ENCODE measurements around the gene TRAM2.

Gene TRAM2

DNA sequence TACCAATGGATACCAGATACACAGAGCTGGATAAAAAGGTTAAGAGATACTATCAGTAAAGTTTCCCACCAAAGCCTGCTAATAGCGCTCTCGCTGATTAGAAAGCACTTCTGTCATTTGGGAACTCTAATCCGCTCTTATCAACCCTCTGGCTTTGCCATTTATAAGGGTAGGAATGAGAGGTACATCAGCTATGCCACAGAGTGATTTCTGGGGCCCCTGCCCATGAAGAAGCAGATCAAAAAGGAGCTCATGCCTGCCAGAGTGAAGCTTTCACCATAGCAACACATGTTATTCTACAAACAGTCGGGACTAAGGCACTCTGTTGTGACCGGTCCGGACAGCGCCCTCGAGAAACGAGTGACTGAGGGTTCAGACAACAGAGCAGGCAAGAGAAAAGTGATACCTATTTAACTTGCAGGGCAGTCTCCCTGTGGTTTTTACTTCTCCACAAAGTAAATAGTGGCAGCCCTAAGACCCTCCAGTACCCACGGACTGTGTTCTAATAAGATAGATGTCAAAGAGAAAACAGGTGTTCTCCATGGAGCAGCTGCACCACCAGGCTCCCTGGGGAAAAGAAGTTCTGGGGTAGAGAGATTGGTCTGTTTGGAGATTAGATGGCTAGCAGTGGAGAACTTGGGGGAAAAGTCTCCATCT, 5.6 kb downstream of the TRAM2 start:
- Mint-ChIP-seq H3K27ac (peak overlapping the region; percentile 13 to 31), H3K9me3 (no peaks in the 10 kb centered on the region), H3K27me3 (no peaks in the 10 kb centered on the region), H3K4me3 (no peak overlapping the region), H3K36me3 (ENCODE audit: insufficient read depth) (peaks cover 20% of the 10 kb centered on the region), H3K4me1 (ENCODE audit: low read depth in 2 of 2) (peaks cover 59 to 78% of the 10 kb centered on the region in 2 donors)
- ATAC-seq (replicated peaks) = no peak
- DNase-seq = no peak

DNA sequence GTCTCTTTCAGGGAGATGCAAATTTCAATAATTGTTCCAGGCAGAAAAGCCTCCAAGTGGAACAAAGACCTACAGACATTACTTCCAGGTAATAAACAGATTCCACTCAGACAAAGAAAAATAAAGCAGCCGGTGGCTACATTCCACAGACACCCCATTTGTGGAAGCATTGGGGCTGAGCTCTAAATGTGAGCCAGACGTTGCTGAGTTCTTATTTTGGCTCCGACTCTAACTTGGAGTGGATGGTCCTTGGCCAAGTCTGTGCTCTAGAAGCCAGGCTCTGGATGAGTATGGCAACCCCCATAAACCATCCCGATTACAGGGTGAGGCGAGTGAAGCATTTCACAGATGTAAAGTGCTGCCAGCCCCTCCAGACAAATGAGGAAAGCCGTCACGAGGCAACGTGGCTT, 6.6 kb downstream of the TRAM2 start:
- Mint-ChIP-seq H3K4me3 (no peak overlapping the region), H3K27ac (peak overlapping the region; percentile 13 to 31), H3K9me3 (no peaks in the 10 kb centered on the region), H3K27me3 (no peaks in the 10 kb centered on the region), H3K36me3 (ENCODE audit: insufficient read depth) (peaks cover 14% of the 10 kb centered on the region), H3K4me1 (ENCODE audit: low read depth in 2 of 2) (peaks cover 50 to 75% of the 10 kb centered on the region in 2 donors)
- no peak for ATAC-seq (replicated peaks)
- no peak for DNase-seq

DNA sequence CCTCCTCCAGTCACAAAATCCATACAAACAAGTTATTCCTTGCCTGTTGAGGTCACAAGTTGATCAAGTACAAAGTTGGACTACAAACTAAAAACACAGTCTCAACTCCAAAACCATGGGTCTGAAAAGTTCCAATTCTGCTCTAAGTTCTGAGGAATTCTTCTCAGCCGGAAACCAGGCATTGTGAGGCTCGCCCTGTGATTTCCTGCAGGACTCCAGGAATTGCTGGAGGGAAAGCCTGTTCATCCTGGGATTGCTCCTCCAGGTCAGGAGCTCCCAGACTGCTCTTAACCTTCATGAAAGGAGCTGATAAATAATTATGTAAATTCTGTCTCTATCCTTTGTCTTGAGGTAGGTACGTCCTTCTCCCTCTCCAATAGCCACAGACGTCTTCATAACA, 8.5 kb downstream of the TRAM2 start:
- ATAC-seq (replicated peaks) = no peak
- Mint-ChIP-seq H3K9me3 (no peaks in the 10 kb centered on the region), H3K4me3 (no peak overlapping the region), H3K27me3 (no peaks in the 10 kb centered on the region), H3K36me3 (ENCODE audit: insufficient read depth) (peaks cover 3% of the 10 kb centered on the region), H3K27ac (peak overlapping the region in 1 of 2 donors; percentile 41), H3K4me1 (ENCODE audit: low read depth in 2 of 2) (peaks cover 39 to 69% of the 10 kb centered on the region in 2 donors)
- no peak for DNase-seq

DNA sequence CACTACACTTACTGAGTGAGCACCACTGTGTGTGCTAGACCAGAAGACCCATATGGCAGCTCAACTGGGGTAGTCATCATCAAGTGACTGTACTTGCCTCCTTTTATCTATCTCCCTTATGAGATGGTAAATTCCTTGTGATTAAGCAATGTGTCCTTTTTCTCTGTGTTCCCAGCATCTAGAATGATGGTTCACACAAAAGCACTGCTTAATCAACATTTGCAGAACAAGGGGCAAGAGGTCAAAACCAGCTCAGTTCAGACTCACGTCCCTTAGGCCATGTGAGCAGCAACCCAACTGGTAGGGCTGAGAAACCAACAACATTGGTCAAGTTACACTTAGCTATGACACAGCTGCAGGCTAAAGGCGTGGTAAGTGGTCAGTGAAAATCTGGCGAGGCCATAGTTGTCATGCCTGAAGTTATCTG, 10.0 kb downstream of the TRAM2 start:
- ATAC-seq (replicated peaks) = no peak
- DNase-seq = no peak
- H3K4me1 Mint-ChIP-seq (ENCODE audit: low read depth in 2 of 2) = peaks cover 35 to 68% of the 10 kb centered on the region in 2 donors
- H3K27ac Mint-ChIP-seq = no peak overlapping the region
- no peaks in the 10 kb centered on the region for H3K9me3 Mint-ChIP-seq
- H3K27me3 Mint-ChIP-seq = no peaks in the 10 kb centered on the region
- H3K36me3 Mint-ChIP-seq (ENCODE audit: insufficient read depth) = no peaks in the 10 kb centered on the region
- H3K4me3 Mint-ChIP-seq = no peak overlapping the region

DNA sequence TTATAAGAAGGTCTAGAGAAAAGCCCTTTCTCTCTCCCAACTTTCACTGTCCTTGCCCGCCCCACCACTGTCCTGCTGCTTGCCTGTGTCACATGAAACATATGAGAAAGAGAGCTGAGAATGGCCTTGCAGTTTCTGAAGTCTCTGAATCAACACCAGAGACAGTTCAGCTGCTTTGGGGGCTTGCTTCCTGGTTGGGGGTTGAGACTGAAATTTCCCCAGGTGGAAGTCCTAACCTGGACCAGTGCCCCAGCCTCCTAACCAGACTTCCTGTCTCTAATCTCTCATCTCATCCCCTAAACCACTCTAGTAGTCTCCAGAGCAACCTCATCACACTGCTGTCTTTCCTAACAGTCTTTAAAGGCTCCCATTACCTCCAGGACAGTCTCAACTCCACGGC, 10.7 kb downstream of the TRAM2 start:
- Mint-ChIP-seq H3K4me1 (ENCODE audit: low read depth in 2 of 2) (peaks cover 31 to 65% of the 10 kb centered on the region in 2 donors), H3K36me3 (ENCODE audit: insufficient read depth) (no peaks in the 10 kb centered on the region), H3K27me3 (no peaks in the 10 kb centered on the region), H3K4me3 (no peak overlapping the region), H3K27ac (no peak overlapping the region), H3K9me3 (no peaks in the 10 kb centered on the region)
- no peak for DNase-seq
- ATAC-seq (replicated peaks) = no peak

DNA sequence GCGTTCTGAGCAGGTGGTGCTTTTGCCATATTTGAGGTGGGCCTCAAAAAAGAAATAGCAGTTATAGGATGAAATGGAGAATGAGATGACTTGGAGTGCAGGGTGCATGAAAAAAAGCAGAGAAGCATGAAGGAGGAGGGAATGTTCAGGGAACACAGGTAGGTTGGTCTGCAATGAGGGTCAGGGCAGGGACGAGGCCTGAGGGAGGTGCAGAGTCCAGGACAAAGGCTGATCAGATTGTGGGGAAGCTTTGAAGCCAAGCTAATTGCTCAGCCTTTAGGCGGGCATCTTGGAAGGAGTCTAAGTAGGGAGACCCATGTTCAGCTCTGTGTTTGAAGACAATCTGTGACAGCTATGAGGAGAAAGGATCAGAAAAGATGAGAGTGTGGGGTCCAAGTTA, 12.0 kb downstream of the TRAM2 start:
- H3K27me3 Mint-ChIP-seq = no peaks in the 10 kb centered on the region
- no peak overlapping the region for H3K4me3 Mint-ChIP-seq
- H3K9me3 Mint-ChIP-seq = no peaks in the 10 kb centered on the region
- no peak for DNase-seq
- peak overlapping the region in 1 of 2 donors; percentile 1 for H3K27ac Mint-ChIP-seq
- peaks cover 29 to 58% of the 10 kb centered on the region in 2 donors for H3K4me1 Mint-ChIP-seq (ENCODE audit: low read depth in 2 of 2)
- H3K36me3 Mint-ChIP-seq (ENCODE audit: insufficient read depth) = no peaks in the 10 kb centered on the region
- no peak for ATAC-seq (replicated peaks)

DNA sequence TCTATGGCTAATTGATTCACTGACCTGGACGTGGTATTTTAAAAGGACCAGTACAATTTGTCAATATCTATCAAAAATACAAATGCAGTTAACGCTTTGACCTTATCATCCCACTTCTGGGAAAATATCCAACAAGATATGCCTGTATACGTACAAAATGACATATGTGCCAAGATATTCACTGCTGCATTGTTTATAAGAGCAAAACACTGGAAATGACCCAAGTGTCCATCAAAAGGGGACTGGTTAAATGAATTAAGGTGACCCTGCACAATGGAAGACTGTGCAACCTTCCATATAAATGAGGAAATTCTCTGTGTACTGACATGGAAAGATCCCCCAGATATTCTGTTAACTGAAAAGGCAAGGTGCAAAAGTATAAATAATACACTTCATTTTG, 13.9 kb downstream of the TRAM2 start:
- H3K27me3 Mint-ChIP-seq = no peaks in the 10 kb centered on the region
- no peaks in the 10 kb centered on the region for H3K9me3 Mint-ChIP-seq
- DNase-seq (no peak), ATAC-seq (replicated peaks) (no peak)
- H3K36me3 Mint-ChIP-seq (ENCODE audit: insufficient read depth) = no peaks in the 10 kb centered on the region
- no peak overlapping the region for H3K27ac Mint-ChIP-seq
- peaks cover 26 to 56% of the 10 kb centered on the region in 2 donors for H3K4me1 Mint-ChIP-seq (ENCODE audit: low read depth in 2 of 2)
- no peak overlapping the region for H3K4me3 Mint-ChIP-seq

DNA sequence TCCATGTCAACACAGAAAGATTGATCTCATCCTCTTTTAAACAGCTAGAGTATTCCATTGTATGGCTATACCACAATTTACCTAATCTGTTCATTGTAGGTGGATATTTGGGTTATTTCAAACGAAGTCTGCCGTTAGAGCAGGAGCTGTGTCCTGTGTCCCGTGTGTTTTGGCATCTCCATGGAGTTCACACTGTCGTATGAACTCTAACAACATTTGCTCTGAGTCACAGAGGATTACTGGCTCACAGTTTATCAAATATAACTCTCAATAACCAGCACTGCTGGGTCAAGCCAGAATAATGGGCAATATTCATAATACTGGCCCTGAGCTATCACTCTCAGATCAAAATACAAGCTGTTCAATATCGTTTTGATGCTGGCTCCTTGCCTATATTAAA, 16.4 kb downstream of the TRAM2 start:
- Mint-ChIP-seq H3K4me3 (no peak overlapping the region), H3K27me3 (no peaks in the 10 kb centered on the region), H3K9me3 (no peaks in the 10 kb centered on the region), H3K27ac (no peak overlapping the region), H3K36me3 (ENCODE audit: insufficient read depth) (peaks cover 5% of the 10 kb centered on the region), H3K4me1 (ENCODE audit: low read depth in 2 of 2) (peaks cover 18 to 45% of the 10 kb centered on the region in 2 donors)
- ATAC-seq (replicated peaks) (no peak), DNase-seq (no peak)

DNA sequence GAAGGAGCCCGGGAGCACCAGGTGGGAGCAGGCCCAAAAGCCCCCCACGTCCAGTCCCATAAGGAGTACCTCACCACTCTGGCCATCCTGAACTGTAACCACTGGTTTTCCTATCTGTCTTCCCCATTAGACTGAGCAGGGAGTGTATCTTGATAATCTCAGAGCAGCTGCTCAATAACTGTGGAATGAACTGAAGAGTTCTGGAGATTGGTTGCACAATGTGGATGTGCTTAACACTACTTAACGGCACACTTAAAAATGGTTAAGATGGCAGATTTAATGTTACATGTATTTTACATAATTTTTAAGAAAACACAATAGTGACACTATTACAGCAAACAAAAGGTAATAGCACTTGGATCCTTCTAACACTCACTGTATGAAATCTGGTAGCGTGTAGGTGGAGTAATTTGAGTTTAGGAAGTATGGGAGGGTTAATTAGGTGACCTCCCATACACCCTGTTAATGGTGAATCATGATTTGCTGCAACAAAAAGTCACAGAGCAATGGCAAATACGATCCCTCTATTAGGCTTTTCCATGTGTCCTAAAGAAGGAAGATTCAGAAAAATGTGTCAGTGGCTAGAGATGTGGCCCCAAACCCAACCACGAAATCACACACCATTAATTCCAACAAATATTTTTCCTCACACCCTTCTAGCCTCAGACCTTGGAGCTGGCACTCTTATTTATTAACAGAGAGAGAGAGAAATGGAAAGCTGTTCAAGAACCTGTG, 18.4 kb downstream of the TRAM2 start:
- Mint-ChIP-seq H3K4me3 (no peak overlapping the region), H3K27ac (peak overlapping the region in 1 of 2 donors; percentile 25), H3K4me1 (ENCODE audit: low read depth in 2 of 2) (peaks cover 10 to 39% of the 10 kb centered on the region in 2 donors), H3K27me3 (no peaks in the 10 kb centered on the region), H3K9me3 (no peaks in the 10 kb centered on the region), H3K36me3 (ENCODE audit: insufficient read depth) (peaks cover 5% of the 10 kb centered on the region)
- no peak for DNase-seq
- no peak for ATAC-seq (replicated peaks)

DNA sequence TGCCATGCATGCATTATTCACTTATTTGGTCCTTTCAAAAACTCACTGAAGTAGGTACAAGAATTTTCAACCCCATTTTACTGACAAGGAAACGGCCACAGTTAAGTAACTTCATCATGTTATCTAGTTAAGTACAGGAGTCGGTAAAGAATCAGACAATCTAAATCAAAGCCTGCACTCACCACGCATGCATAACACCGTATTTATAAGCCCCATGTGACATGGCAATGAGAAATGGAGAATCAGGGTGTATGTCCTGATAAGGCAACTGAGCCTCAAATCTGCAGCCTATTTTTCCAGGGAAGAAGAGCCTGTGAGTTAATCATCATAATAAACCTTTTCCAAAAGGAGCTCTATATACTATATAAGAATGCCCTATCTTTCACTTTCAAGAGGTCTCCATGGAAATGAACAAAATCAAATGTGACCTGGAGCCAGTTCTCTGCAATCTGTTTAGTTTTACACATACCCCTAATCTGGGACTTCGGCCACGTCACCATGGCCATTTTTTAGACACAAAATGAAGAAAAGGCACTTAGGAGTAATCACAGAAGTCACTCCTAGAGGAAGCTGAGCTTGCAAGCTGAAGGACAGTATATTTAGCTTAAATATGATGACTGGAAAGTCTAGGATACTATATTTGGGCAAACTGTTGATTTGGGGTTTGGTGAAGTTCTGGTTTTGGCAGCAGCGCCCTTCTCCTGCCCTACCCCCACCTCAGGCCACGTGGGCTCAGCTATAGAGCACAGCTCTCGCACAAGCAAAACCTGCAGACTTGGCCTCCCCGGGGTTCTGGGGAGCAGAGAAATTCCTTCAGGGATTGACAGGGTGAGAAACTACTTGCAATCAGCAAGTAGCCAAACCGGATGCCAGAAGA, 19.2 kb downstream of the TRAM2 start:
- peaks cover 16 to 41% of the 10 kb centered on the region in 2 donors for H3K4me1 Mint-ChIP-seq (ENCODE audit: low read depth in 2 of 2)
- no peaks in the 10 kb centered on the region for H3K27me3 Mint-ChIP-seq
- peaks cover 5% of the 10 kb centered on the region for H3K36me3 Mint-ChIP-seq (ENCODE audit: insufficient read depth)
- H3K4me3 Mint-ChIP-seq = no peak overlapping the region
- DNase-seq (no peak), ATAC-seq (replicated peaks) (no peak)
- no peaks in the 10 kb centered on the region for H3K9me3 Mint-ChIP-seq
- no peak overlapping the region for H3K27ac Mint-ChIP-seq

DNA sequence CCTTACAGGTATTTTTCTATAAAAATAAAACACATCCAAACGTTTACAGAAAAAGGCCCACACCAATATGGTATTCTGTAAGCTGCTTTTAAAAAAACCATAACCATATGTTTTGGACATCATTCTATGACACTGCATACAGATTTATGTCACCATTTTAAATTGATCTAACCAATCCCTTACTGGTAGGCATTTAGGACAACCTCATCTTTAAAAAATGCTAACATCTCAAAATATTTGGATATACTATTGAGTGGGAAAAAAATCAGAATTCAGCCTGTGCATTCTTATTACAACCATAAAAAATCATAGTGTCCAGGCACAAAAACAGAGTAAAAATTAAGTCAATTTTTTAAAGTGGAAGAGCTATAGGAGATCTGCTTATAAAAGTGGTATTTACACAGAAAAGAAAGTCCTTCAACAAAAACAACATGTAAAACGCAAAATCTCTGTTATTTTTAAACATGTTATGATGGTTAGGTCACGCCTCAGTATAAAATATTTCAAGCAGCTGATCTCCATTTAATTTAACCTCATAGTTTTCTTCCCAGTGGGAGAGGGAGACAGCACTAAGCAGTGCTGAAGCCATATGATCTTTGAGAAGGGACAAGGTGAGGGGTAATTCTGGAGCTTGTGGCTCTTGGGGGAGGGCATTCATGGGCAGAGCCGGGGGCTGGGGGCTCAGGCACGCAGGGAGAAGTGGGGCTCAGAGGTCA, 21.2 kb downstream of the TRAM2 start:
- Mint-ChIP-seq H3K36me3 (ENCODE audit: insufficient read depth) (peaks cover 5% of the 10 kb centered on the region), H3K27me3 (no peaks in the 10 kb centered on the region), H3K4me1 (ENCODE audit: low read depth in 2 of 2) (peaks cover 32 to 58% of the 10 kb centered on the region in 2 donors), H3K9me3 (no peaks in the 10 kb centered on the region), H3K4me3 (no peak overlapping the region), H3K27ac (peak overlapping the region in 1 of 2 donors; percentile 54)
- ATAC-seq (replicated peaks) (no peak), DNase-seq (no peak)

DNA sequence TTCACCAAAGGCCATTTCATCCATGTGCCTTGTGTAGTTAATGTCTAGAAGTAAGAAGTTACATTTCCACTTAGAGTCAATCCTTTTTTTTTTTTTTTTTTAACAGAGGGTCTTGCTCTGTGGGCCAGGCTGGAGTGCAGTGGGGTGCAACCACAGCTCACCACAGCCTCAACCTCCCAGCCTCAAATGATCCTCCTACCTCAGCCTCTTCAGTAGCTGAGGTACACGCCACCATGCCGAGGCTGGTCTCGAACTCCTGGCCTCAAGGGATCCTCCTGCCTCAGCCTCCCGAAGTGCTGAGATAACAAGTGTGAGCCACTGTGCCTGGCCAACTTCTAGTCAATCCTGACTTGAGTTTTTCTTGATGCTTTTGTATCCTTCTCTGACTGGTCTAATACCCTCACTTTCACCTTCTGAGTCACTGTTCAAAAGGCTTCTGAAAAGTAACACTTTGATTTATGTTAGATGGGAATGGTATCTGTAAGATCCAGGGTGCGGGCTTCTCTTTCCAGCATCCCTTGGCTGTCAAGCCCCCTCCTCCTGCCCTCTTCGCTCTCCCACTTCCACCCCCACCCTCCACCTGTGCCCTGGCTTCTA, 22.1 kb downstream of the TRAM2 start:
- H3K27ac Mint-ChIP-seq = peak overlapping the region in 1 of 2 donors; percentile 68
- no peak for ATAC-seq (replicated peaks)
- H3K36me3 Mint-ChIP-seq (ENCODE audit: insufficient read depth) = peaks cover 5% of the 10 kb centered on the region
- H3K4me1 Mint-ChIP-seq (ENCODE audit: low read depth in 2 of 2) = peaks cover 36 to 64% of the 10 kb centered on the region in 2 donors
- DNase-seq = no peak
- H3K4me3 Mint-ChIP-seq = no peak overlapping the region
- no peaks in the 10 kb centered on the region for H3K27me3 Mint-ChIP-seq
- no peaks in the 10 kb centered on the region for H3K9me3 Mint-ChIP-seq

DNA sequence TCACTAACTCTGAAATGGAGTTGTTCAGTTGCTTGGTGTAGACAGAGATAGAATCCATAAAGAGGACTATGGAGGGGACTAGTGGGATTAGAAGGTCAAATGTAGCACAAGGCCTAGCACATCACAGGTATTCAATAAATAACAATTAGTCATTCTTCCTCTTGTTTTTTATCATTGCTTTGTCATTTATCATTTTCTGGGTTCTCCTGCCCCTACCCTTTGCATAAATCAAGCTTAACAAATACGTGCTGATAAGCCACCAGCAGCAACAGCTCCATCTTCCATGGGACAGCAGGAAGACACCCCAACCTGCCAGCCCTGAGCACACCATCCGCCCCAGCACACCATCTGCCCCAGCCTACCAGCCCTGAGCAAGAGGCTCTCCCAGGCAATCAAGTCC, 23.1 kb downstream of the TRAM2 start:
- no peak overlapping the region for H3K4me3 Mint-ChIP-seq
- H3K36me3 Mint-ChIP-seq (ENCODE audit: insufficient read depth) = peaks cover 5% of the 10 kb centered on the region
- no peak for ATAC-seq (replicated peaks)
- H3K4me1 Mint-ChIP-seq (ENCODE audit: low read depth in 2 of 2) = peaks cover 34 to 63% of the 10 kb centered on the region in 2 donors
- no peaks in the 10 kb centered on the region for H3K9me3 Mint-ChIP-seq
- H3K27ac Mint-ChIP-seq = peak overlapping the region in 1 of 2 donors; percentile 64
- no peak for DNase-seq
- no peaks in the 10 kb centered on the region for H3K27me3 Mint-ChIP-seq
